ENCODE results near the gene KRT78. TPM values are rescaled to one million over a fixed set of nuclear protein-coding genes. Genes with fewer than 3 reads are reported as not detected.

Gene KRT78
- total RNA-seq, 1 experiment from 2014 or later: not detected

GRCh38 chr12:52805000-52805399 lies 43.8 kb downstream of the KRT78 start:
- H3K36me3 ChIP-seq (ENCODE audit: insufficient read depth, low read length, poor library complexity, severe bottlenecking): no peaks in the 10 kb centered on the region
- H3K27me3 ChIP-seq (replicated peaks; ENCODE audit: insufficient read depth, low read depth, low read length, poor library complexity): no peaks in the 10 kb centered on the region
- intact Hi-C loops (cut with micrococcal nuclease; ENCODE audit: unreplicated experiment): no loop called here
- BruUV-seq (replicated peaks): no TSS peak
- ChIA-PET POLR2A (ENCODE audit: low non-redundant PET) (no interaction called here), CTCF (interaction anchor here (0.6 to 0.7 kb wide), 2 partner anchors 66 to 175 kb away, joined by 4 to 5 read pairs; no protein-coding TSS in a partner anchor)
- no peak overlapping the region for H3K4me3 ChIP-seq (ENCODE audit: low read depth, low read length, poor library complexity, severe bottlenecking)
- H3K9me3 ChIP-seq (ENCODE audit: low read depth, low read length, poor library complexity, severe bottlenecking): no peaks in the 10 kb centered on the region
- TF ChIP-seq EZH2 (IDR thresholded peaks at IDR 0.05; ENCODE audit: borderline replicate concordance, low read depth, low read length, poor library complexity, severe bottlenecking) (no peak), CTCF (conservative IDR thresholded peaks at IDR 0.05; ENCODE audit: low read depth, low read length) (no peak)
- H3K27ac ChIP-seq (ENCODE audit: low read depth, low read length, poor library complexity, severe bottlenecking): no peak overlapping the region
- peaks cover 28% of the 10 kb centered on the region for H3K4me1 ChIP-seq (ENCODE audit: insufficient read depth, low read length, poor library complexity, severe bottlenecking)
- DNase-seq (ENCODE audit: low spot score): peak; percentile 24

- H3K4me1 ChIP-seq (ENCODE audit: insufficient read depth, low read length, poor library complexity, severe bottlenecking): peaks cover 28% of the 10 kb centered on the region
- no peaks in the 10 kb centered on the region for H3K9me3 ChIP-seq (ENCODE audit: low read depth, low read length, poor library complexity, severe bottlenecking)
- H3K36me3 ChIP-seq (ENCODE audit: insufficient read depth, low read length, poor library complexity, severe bottlenecking): no peaks in the 10 kb centered on the region
- POLR2A ChIA-PET (ENCODE audit: low non-redundant PET): no interaction called here
- H3K27me3 ChIP-seq (replicated peaks; ENCODE audit: insufficient read depth, low read depth, low read length, poor library complexity): no peaks in the 10 kb centered on the region
- intact Hi-C loops (cut with micrococcal nuclease; ENCODE audit: unreplicated experiment): no loop called here
- CTCF ChIA-PET: no interaction called here
- BruUV-seq (replicated peaks): no TSS peak
- no peak overlapping the region for H3K27ac ChIP-seq (ENCODE audit: low read depth, low read length, poor library complexity, severe bottlenecking)
- H3K4me3 ChIP-seq (ENCODE audit: low read depth, low read length, poor library complexity, severe bottlenecking): no peak overlapping the region
- TF ChIP-seq EZH2 (IDR thresholded peaks at IDR 0.05; ENCODE audit: borderline replicate concordance, low read depth, low read length, poor library complexity, severe bottlenecking): no peak
- no peak for TF ChIP-seq CTCF (conservative IDR thresholded peaks at IDR 0.05; ENCODE audit: low read depth, low read length)
- no peak for DNase-seq (ENCODE audit: low spot score)
These were observed 46.4 kb downstream of the KRT78 start for GRCh38 chr12:52802442-52802841.

- no peak for TF ChIP-seq EZH2 (IDR thresholded peaks at IDR 0.05; ENCODE audit: borderline replicate concordance, low read depth, low read length, poor library complexity, severe bottlenecking)
- TF ChIP-seq CTCF (conservative IDR thresholded peaks at IDR 0.05; ENCODE audit: low read depth, low read length): no peak
- intact Hi-C loops (cut with micrococcal nuclease; ENCODE audit: unreplicated experiment): no loop called here
- POLR2A ChIA-PET (ENCODE audit: low non-redundant PET): no interaction called here
- no peaks in the 10 kb centered on the region for H3K9me3 ChIP-seq (ENCODE audit: low read depth, low read length, poor library complexity, severe bottlenecking)
- peaks cover 28% of the 10 kb centered on the region for H3K4me1 ChIP-seq (ENCODE audit: insufficient read depth, low read length, poor library complexity, severe bottlenecking)
- no TSS peak for BruUV-seq (replicated peaks)
- H3K4me3 ChIP-seq (ENCODE audit: low read depth, low read length, poor library complexity, severe bottlenecking): no peak overlapping the region
- no peak overlapping the region for H3K27ac ChIP-seq (ENCODE audit: low read depth, low read length, poor library complexity, severe bottlenecking)
- CTCF ChIA-PET: no interaction called here
- no peaks in the 10 kb centered on the region for H3K27me3 ChIP-seq (replicated peaks; ENCODE audit: insufficient read depth, low read depth, low read length, poor library complexity)
- no peaks in the 10 kb centered on the region for H3K36me3 ChIP-seq (ENCODE audit: insufficient read depth, low read length, poor library complexity, severe bottlenecking)
- DNase-seq (ENCODE audit: low spot score): no peak
These were observed 47.0 kb downstream of the KRT78 start for GRCh38 chr12:52801773-52802172.

All from A673 (cell line).